NOMO-1 treated with DMSO at 0.1 percent for 48 hours (cell line): ENCODE measurements around the gene IZUMO4.

ENCODE experiments used
- DNase-seq: peaks from one replicate; lab custom pipeline; 2025; ENCODE audit not compliant: unreplicated experiment; lab: John Stamatoyannopoulos, UW

The IZUMO4 gene

GRCh38 chr19:2142173-2142829 is 45.6 kb downstream of the IZUMO4 start:
- no peak for DNase-seq

GRCh38 chr19:2144190-2144589 is 47.5 kb downstream of the IZUMO4 start:
- DNase-seq = no peak

GRCh38 chr19:2145831-2146241 is 49.1 kb downstream of the IZUMO4 start:
- DNase-seq = no peak

- no peak for DNase-seq
Measured at GRCh38 chr19:2148482-2149135, 51.9 kb downstream of the IZUMO4 start.
